ENCODE data around the gene DHX8.

DHX8 gene

GRCh38 chr17:43546319-43547188 lies 62.8 kb downstream of the DHX8 start, which contains the start of gene ETV4:
Gene ETV4 (minus strand): TSS chr17:43546340. CDS start chr17:43545617, 723 bp downstream.
- H3K27me3 ChIP-seq (ENCODE audit: insufficient read depth, low read length, poor library complexity) = peaks cover 5% of the 10 kb centered on the region
- H3K79me2 ChIP-seq (ENCODE audit: insufficient read depth, low read length) = no peaks in the 10 kb centered on the region
- no peaks in the 10 kb centered on the region for H3K36me3 ChIP-seq (ENCODE audit: insufficient read depth, low read length)
- TF ChIP-seq CTCF (IDR thresholded peaks at IDR 0.05; ENCODE audit: borderline replicate concordance, extremely low read depth, low read length, poor library complexity, severe bottlenecking) (no peak), EZH2 (IDR thresholded peaks at IDR 0.05; ENCODE audit: borderline replicate concordance, low read depth, low read length, severe bottlenecking) (no peak)
- peak within 1 kb of the TSS; percentile 70 for H3K27ac ChIP-seq (ENCODE audit: low read length)
- peak within 1 kb of the TSS; percentile 24 to 61; a peak in 3 of 4 replicates for H3K4me3 ChIP-seq (ENCODE audit: low read depth in 1 of 2, low read length in 2 of 2)
- no peaks in the 10 kb centered on the region for H4K20me1 ChIP-seq (ENCODE audit: insufficient read depth, low read length)
- peak within 1 kb of the TSS; percentile 88 for H2AFZ ChIP-seq (ENCODE audit: low read depth, low read length)
- ATAC-seq (ENCODE audit: insufficient read depth, low read depth) (peak; percentile 91), DNase-seq (peak; percentile 97)
- peak within 1 kb of the TSS; percentile 75 for H3K9ac ChIP-seq (ENCODE audit: low read depth, low read length)
- H3K4me1 ChIP-seq (ENCODE audit: insufficient read depth, low read length) = peaks cover 24% of the 10 kb centered on the region
- H3K9me3 ChIP-seq (ENCODE audit: insufficient read depth, low read length, severe bottlenecking) = no peaks in the 10 kb centered on the region
- peak within 1 kb of the TSS; percentile 94 for H3K4me2 ChIP-seq (ENCODE audit: insufficient read depth, low read length)

GRCh38 chr17:43547189-43547550 lies 63.4 kb downstream of the DHX8 start:
- no peak for DNase-seq
- no peak overlapping the region for H3K27ac ChIP-seq (ENCODE audit: low read length)
- no peak for ATAC-seq (ENCODE audit: insufficient read depth, low read depth)
- H4K20me1 ChIP-seq (ENCODE audit: insufficient read depth, low read length) = no peaks in the 10 kb centered on the region
- H3K4me2 ChIP-seq (ENCODE audit: insufficient read depth, low read length) = peak overlapping the region; percentile 94
- H3K27me3 ChIP-seq (ENCODE audit: insufficient read depth, low read length, poor library complexity) = peaks cover 5% of the 10 kb centered on the region
- no peaks in the 10 kb centered on the region for H3K9me3 ChIP-seq (ENCODE audit: insufficient read depth, low read length, severe bottlenecking)
- H3K79me2 ChIP-seq (ENCODE audit: insufficient read depth, low read length) = no peaks in the 10 kb centered on the region
- H3K9ac ChIP-seq (ENCODE audit: low read depth, low read length) = peak overlapping the region; percentile 75
- H3K4me3 ChIP-seq (ENCODE audit: low read depth in 1 of 2, low read length in 2 of 2) = no peak overlapping the region
- TF ChIP-seq CTCF (IDR thresholded peaks at IDR 0.05; ENCODE audit: borderline replicate concordance, extremely low read depth, low read length, poor library complexity, severe bottlenecking) = no peak
- TF ChIP-seq EZH2 (IDR thresholded peaks at IDR 0.05; ENCODE audit: borderline replicate concordance, low read depth, low read length, severe bottlenecking) = no peak
- no peaks in the 10 kb centered on the region for H3K36me3 ChIP-seq (ENCODE audit: insufficient read depth, low read length)
- no peak overlapping the region for H2AFZ ChIP-seq (ENCODE audit: low read depth, low read length)
- peaks cover 24% of the 10 kb centered on the region for H3K4me1 ChIP-seq (ENCODE audit: insufficient read depth, low read length)

GRCh38 chr17:43547659-43548256 lies 64.0 kb downstream of the DHX8 start:
- Histone ChIP-seq H3K36me3 (ENCODE audit: insufficient read depth, low read length) (no peaks in the 10 kb centered on the region), H3K9ac (ENCODE audit: low read depth, low read length) (no peak overlapping the region), H3K4me3 (ENCODE audit: low read depth in 1 of 2, low read length in 2 of 2) (no peak overlapping the region), H4K20me1 (ENCODE audit: insufficient read depth, low read length) (no peaks in the 10 kb centered on the region), H3K4me2 (ENCODE audit: insufficient read depth, low read length) (no peak overlapping the region), H3K27me3 (ENCODE audit: insufficient read depth, low read length, poor library complexity) (peaks cover 5% of the 10 kb centered on the region), H2AFZ (ENCODE audit: low read depth, low read length) (no peak overlapping the region), H3K27ac (ENCODE audit: low read length) (no peak overlapping the region), H3K9me3 (ENCODE audit: insufficient read depth, low read length, severe bottlenecking) (no peaks in the 10 kb centered on the region), H3K79me2 (ENCODE audit: insufficient read depth, low read length) (no peaks in the 10 kb centered on the region), H3K4me1 (ENCODE audit: insufficient read depth, low read length) (peaks cover 24% of the 10 kb centered on the region)
- DNase-seq (no peak), ATAC-seq (ENCODE audit: insufficient read depth, low read depth) (no peak)
- TF ChIP-seq CTCF (IDR thresholded peaks at IDR 0.05; ENCODE audit: borderline replicate concordance, extremely low read depth, low read length, poor library complexity, severe bottlenecking) (no peak), EZH2 (IDR thresholded peaks at IDR 0.05; ENCODE audit: borderline replicate concordance, low read depth, low read length, severe bottlenecking) (no peak)

Measured in DND-41 (cell line).